GM12892 (cell line): ENCODE results near the gene MYL3.

ENCODE experiments used
- POLR2A ChIP-seq: IDR thresholded peaks from 2 replicates; pipeline ENCODE4 v1.6.1; 2011; ENCODE audit warnings: low read depth, low read length, control low read depth
- POLR2AphosphoS5 ChIP-seq: IDR thresholded peaks from 2 replicates; pipeline ENCODE4 v1.6.1; 2011; ENCODE audit warnings: low read depth, low read length, control low read depth

DNA sequence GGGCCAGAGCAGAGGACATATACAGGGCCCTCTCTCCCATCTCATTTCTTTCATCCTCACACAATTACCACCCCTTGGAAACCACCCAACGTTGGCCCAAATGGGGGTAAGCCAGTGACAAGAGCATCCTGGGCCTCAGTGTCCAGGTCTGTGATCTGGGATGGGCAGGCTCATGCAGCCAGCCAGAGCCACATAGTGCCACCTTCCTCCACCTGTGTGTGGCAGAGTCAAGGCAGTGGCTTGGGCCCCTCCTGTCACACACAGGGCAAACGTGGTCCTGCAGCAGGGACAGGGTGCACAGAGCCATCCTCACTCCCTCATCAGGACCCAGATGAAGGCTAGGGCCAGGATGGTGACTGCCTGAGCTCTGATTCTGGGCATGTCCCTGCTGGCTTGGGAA, 2.3 kb upstream of the MYL3 start:
- TF ChIP-seq POLR2A (no peak), POLR2AphosphoS5 (no peak)
